HG03520 (cell line): ENCODE data around the gene TMED10.
"Not testable (repeated sequence)": the region's sequence is repeated elsewhere in the genome, so short reads cannot be mapped to it uniquely, and the experiment has no call there.

Experiments used
- ATAC-seq: cut with Tn5 transposase; IDR thresholded peaks from one replicate; pipeline ENCODE4 v1.9.1; 2021; ENCODE audit warnings: mild to moderate bottlenecking, moderate library complexity; ENCODE audit not compliant: unreplicated experiment

TMED10 gene

GRCh38 chr14:75196064-75196463 lies 19.7 kb upstream of the TMED10 start:
- no peak for ATAC-seq

GRCh38 chr14:75191100-75191499 lies 14.7 kb upstream of the TMED10 start:
- ATAC-seq, result no peak

- ATAC-seq, result no peak
Measured at GRCh38 chr14:75190023-75190422, 13.6 kb upstream of the TMED10 start.

DNA sequence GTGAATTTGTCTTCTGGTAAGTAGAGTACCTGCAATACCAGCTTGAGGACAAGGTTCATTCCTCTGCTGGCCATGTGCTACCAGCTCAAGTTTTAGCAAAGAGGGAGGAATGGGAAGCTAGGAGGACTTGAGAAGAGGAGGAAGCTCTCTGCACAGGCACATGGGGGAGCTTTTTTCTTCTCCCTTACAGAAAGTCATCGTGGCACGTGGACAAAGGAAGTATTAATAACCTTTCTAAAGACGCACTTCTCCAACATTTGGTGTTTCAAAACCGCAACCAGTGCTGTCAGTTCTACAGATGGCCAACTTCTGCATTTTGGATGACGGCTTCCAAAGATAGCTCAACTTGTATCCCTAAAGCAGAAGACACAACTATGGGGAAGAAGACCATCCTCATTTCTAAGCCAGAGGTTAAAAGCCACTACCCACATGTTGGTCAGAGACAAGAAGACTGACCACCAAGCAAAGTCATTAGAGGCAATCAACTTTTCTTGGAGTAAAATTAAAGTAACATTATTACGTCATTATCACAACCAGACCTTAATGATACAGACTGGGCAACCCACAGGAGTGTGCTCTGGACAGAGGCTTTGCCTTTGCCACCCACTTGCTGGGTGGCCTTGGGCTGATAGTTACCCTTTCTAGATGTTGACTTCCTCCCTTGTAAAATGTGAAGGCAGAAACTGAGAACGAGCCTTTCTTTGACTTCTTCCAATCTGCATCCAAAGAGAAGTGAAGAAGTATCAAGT lies 12.3 kb upstream of the TMED10 start:
- no peak for ATAC-seq

DNA sequence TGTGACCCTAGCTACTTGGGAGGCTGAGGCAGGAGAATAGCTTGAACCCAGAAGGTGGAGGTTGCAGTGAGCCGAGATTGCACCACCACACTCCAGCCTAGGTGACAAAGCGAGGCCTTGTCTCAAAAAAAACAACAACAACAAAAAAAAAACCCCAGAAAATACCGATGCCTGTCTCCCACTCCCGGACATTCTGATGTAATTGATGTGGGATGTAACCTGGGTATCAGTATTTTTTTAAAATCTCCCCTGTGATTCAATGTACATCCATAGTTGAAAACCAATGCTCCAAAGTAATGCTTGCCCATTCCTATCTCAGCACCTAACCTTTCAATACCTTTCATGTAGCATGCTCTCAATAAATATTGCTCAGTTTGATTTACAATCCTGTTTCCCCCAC lies 11.7 kb upstream of the TMED10 start:
- no peak for ATAC-seq

DNA sequence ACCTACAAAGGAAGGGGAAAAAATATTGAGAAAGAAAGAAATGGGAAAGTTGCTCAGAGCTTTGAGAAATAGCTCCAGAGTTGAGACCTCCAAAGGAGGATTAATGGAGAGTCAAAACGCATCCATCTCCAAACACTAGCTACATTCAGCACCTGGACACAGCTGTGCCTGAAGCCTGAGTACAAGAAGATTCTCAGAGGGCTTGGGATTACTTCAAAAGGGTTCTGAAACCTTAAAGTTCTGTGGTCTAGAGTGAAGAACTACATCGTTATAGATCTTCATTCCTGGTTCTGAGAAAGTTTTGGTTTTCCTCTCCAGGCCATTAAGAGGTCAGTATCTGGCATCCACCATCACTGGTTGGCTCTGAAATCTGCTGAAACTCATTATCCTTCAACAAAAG lies 10.5 kb upstream of the TMED10 start:
- ATAC-seq, result no peak

GRCh38 chr14:75185251-75186040 lies 9.0 kb upstream of the TMED10 start:
- no peak for ATAC-seq

- no peak for ATAC-seq
Measured at GRCh38 chr14:75184492-75184891, 8.1 kb upstream of the TMED10 start.

GRCh38 chr14:75184039-75184438 lies 7.6 kb upstream of the TMED10 start:
- no peak for ATAC-seq

DNA sequence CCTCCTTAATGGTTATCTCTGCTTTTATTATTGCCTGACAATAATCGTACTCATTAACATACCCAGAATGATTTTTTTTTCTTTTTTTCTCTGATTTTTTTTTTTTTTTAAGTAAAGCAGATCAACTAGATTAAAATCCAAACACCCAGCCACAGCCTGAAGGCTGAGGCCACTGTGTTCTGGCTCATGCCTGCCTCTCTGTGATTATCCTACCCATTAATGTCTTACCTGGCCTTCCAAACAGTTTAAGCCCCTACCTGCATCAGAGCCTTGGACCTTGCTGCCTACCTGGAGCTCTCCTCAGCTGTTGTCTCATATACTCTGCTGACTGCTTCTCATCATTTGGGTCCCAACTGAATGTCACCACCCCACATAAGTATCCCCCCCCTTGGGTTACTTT lies 6.8 kb upstream of the TMED10 start:
- ATAC-seq, result no peak

DNA sequence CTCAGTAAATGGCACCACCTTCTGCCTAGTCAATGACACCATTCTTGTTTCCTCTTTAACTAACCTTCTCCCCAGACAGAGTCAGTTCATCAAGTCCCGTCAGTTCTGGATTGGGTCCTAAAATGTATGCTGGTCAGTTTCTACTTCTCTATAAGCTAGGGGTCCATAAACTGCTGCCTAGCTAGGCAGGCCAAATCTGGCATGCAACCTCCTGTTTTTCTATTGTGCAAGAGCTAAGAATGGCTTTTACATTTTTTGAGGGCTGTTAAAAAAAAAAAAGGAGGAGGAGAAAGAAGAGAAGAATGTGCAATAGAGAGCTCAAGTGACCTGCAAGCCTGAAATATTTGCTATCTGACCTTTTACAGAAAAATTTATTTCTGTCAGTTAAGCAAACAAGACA lies 6.4 kb upstream of the TMED10 start:
- no peak for ATAC-seq

GRCh38 chr14:75182163-75182562 lies 5.8 kb upstream of the TMED10 start:
- not testable (repeated sequence) for ATAC-seq

GRCh38 chr14:75181293-75182062 lies 5.1 kb upstream of the TMED10 start:
- no peak for ATAC-seq

DNA sequence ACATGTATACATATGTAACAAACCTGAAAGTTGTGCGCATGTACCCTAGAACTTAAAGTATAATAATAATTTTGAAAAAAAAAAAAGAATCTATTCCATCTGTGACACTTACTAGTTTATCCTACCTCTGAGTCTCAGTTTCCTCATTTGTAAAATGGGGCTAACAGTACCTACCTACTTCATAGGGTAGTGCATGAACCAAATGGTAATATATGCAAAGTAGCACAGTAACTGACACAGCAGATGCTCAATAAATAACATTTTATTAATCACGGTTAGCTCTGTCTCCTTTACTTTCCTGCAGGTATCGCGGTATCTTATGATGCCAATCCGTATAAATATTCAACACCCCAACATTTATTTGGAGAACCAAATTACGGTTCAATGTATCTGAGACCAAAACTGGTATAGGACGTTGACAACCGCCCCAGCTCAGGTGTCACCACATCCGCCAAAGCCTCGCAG lies 703 bp downstream of the TMED10 start:
- ATAC-seq, result no peak

- ATAC-seq, result no peak
Measured at GRCh38 chr14:75174066-75174465, 2.3 kb downstream of the TMED10 start.

- ATAC-seq, result no peak
Measured at GRCh38 chr14:75170772-75171171, 5.6 kb downstream of the TMED10 start.

DNA sequence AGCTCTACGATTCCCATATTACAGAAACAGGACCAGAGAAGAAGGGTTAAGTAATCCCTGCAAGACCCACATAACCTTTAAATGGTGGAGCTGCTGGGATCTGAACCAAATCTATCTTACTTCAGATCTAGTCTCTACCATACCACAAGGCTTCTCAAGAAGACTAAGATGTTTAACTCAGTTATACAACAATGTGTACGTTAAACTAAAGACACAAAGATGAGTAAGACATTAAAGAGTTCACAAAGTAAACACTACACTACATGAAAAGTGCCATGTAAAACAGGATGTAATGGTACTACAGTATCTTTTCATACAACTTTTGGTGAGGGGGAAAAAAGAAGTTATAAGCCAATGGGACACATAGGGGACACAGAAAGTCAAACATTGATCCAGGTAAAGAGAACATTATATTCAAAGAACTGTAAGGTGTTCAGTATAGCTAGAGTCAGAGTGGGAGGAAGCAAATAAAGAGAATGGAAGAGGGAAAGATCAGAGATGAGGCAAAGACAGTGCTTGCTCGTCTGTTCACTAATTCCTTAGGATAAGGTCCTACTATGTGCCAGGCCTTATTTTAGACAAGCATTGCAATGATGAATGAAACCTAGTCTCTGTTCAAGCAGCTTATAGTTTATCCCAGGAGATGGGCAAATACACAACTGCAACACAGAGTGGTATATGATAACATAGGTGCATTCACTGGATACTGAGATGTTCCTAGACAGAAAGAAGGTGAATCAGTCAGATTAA lies 7.7 kb downstream of the TMED10 start:
- ATAC-seq, result no peak

GRCh38 chr14:75167325-75167724 lies 9.1 kb downstream of the TMED10 start:
- no peak for ATAC-seq

DNA sequence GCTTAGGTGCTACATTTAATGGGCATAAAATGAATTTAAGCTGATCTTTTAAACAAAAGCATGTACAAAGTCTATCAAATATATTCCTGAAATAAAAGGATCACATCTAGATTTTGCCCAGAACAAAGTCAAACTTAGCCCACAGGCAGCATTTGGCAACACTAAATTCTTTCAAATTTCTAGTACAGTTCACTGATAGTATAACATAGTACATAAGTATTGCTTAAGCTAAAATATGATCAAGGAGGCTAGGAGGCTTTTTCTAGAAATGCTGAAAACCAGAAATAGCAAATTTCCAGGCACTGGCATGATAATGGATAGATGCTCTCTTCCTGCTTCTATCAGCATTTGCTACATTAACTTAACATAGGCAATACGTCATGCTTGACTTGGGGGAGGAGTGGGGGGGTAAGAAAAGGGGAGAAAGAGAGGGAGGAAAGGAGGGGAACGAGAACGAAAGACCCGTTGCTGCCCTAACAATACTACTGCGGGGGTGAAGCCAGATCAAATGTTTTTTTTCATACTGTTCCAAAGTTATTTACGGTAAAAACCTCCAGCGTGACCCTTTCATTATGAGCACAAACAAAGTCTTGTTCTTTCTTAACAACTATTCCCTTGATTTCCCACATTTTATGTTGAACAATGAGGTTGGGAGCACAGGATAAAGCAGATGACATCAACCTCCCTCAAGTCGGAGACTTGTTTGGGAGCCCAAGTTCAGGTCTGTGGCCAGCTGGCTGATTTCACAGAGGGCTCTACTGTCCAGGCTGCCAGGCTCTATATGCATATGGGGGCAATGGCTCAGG lies 10.6 kb downstream of the TMED10 start:
- ATAC-seq, result no peak

- ATAC-seq, result no peak
Measured at GRCh38 chr14:75164809-75165208, 11.6 kb downstream of the TMED10 start.
